Lower leg skin (tissue), 4 donors: ENCODE data around the gene CPVL. TPM values are rescaled to one million over a fixed set of nuclear protein-coding genes. Genes with fewer than 3 reads are reported as not detected.

Source experiments
- DNase-seq, 2 donors: peaks; one replicate each; pipeline ENCODE4 v3.0.0-alpha.2; 2019; ENCODE audit warnings: low spot score in 2 of 2
- H3K4me3 ChIP-seq: fragments of 200-600 bp; sonication (generic); 2 replicates; pipeline ENCODE4 v1.5.1; 2017; ENCODE audit warnings: mild to moderate bottlenecking, low read depth; ENCODE audit not compliant: poor library complexity, severe bottlenecking
- POLR2A ChIP-seq, 2 donors: fragments of 450-650 bp; IDR thresholded peaks; one replicate each; pipeline ENCODE4 v1.6.1; 2016 to 2017; ENCODE audit warnings: antibody characterized with exemption in 2 of 2, mild to moderate bottlenecking in 1 of 2, moderate library complexity in 1 of 2
- WGBS, 2 donors: methylation state at CpG; one replicate each; pipeline ENCODE4 v1.1.5; 2018; 5-methylcytosine and 5-hydroxymethylcytosine counted together
- intact Hi-C: fragments of 100-400 bp; cut with DNase I; formaldehyde crosslinking; loops from one replicate; pipeline ENCODE4 v1.15.0; 2023; ENCODE audit warnings: low total_unique reads
- total RNA-seq, 4 donors: library from RNA; depleted of rRNA; stranded (reverse); fragments of >200 nt; gene quantifications; one replicate each; pipeline ENCODE4 v1.1.0, GENCODE V29; 2016
- TF ChIP-seq, protein P1 (sequence below), 3 donors: fragments of 450-650 bp; IDR thresholded peaks; one replicate each; pipeline ENCODE4 v1.5.1; 2016; ENCODE audit warnings: antibody characterized with exemption in 3 of 3, mild to moderate bottlenecking in 3 of 3, moderate library complexity in 2 of 3

CPVL gene
- total RNA-seq, 4 donors from 2014 or later = 8.8 to 17.5 (median 12.6) TPM

GRCh38 chr7:29077176-29077575, 69.2 kb downstream of the CPVL start:
- TF ChIP-seq, protein P1, sequence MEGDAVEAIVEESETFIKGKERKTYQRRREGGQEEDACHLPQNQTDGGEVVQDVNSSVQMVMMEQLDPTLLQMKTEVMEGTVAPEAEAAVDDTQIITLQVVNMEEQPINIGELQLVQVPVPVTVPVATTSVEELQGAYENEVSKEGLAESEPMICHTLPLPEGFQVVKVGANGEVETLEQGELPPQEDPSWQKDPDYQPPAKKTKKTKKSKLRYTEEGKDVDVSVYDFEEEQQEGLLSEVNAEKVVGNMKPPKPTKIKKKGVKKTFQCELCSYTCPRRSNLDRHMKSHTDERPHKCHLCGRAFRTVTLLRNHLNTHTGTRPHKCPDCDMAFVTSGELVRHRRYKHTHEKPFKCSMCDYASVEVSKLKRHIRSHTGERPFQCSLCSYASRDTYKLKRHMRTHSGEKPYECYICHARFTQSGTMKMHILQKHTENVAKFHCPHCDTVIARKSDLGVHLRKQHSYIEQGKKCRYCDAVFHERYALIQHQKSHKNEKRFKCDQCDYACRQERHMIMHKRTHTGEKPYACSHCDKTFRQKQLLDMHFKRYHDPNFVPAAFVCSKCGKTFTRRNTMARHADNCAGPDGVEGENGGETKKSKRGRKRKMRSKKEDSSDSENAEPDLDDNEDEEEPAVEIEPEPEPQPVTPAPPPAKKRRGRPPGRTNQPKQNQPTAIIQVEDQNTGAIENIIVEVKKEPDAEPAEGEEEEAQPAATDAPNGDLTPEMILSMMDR (IDR thresholded peaks at IDR 0.05) = no peak
- no peak for TF ChIP-seq POLR2A (IDR thresholded peaks at IDR 0.05)
- intact Hi-C loops = no loop called here
- H3K4me3 ChIP-seq = no peak overlapping the region
- no peak for DNase-seq

DNA sequence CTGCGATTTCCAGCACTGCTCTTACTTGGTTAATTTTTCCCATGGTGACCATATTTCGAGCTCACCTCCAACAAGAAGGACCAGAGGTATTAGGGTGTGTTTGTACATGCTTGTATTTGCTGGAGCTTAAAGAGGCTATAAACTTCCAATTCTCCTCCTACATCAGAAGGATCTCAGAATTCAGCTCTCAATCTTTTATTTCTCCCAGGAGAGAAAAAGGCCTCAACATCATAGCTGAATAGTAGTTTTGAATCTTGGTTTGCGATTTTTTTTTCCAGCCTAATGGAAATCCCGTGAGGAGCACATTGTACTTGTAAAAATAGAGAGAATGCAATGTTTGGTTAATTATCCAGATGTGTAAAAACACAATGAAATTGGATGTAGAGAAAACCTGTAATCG, 69.7 kb downstream of the CPVL start:
- no peak overlapping the region for H3K4me3 ChIP-seq
- intact Hi-C loops = no loop called here
- 64 to 75% methylated on average over 5 of the region's 5 CpGs for WGBS, 2 donors
- no peak for DNase-seq
- TF ChIP-seq POLR2A (IDR thresholded peaks at IDR 0.05) = no peak
- TF ChIP-seq, protein P1 (IDR thresholded peaks at IDR 0.05) = no peak

DNA sequence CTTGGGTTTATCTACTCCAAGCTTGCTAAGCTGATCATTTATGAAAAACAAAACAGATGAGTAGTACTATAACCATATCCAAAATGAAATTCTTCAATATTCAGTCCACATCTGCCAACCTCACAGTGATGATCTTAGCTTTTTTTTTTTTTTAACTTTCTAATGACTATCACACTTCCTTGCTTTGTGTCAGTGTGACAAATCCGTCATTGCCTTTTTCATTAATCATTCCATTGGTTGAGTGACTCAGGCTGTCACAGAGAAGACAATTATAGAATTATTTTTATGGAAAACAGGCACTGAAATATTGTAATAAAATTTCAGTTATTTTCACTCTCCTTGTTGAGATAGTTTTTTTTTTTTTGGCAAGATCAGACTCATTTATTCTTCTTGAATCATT, 70.7 kb downstream of the CPVL start:
- TF ChIP-seq, protein P1 (IDR thresholded peaks at IDR 0.05) = no peak
- TF ChIP-seq POLR2A (IDR thresholded peaks at IDR 0.05) = no peak
- WGBS, 2 donors = 45 to 60% methylated on average over 1 of the region's 1 CpG
- H3K4me3 ChIP-seq = no peak overlapping the region
- DNase-seq = no peak
- intact Hi-C loops = no loop called here

DNA sequence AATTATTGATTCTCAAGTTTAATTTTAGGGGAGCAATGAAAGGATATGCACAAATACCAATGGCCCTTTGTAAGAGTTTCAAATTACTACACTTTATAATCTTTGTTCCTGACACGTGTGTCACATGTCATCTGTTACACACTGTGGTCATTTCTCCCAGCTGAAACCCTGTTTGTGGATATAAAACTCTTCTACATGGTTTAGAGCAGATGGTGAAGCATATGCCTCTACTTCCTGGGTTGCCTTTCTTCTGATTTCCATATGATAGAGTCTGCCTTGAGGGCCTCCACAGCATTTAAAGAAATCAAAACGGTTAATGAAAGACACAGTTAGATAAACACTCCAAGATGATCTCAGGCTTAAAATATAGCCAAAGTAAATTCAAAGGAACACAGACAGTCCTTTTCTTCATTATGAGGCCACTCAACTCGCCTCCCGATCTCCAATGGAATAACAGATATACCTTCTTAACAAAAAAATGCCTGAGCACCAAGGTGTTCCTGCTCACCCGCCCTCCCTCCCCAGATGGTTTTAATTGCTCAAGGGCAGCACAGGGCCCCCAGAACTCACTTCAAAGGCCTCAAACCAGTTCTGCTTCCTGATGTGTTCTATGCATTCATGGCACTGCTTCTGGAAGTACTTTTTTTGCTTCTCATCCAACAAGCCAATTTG, 75.0 kb downstream of the CPVL start:
- TF ChIP-seq, protein P1 (IDR thresholded peaks at IDR 0.05) = no peak
- TF ChIP-seq POLR2A (IDR thresholded peaks at IDR 0.05) = no peak
- intact Hi-C loops = no loop called here
- 61 to 72% methylated on average over 5 of the region's 5 CpGs for WGBS, 2 donors
- H3K4me3 ChIP-seq = no peak overlapping the region
- DNase-seq = no peak

DNA sequence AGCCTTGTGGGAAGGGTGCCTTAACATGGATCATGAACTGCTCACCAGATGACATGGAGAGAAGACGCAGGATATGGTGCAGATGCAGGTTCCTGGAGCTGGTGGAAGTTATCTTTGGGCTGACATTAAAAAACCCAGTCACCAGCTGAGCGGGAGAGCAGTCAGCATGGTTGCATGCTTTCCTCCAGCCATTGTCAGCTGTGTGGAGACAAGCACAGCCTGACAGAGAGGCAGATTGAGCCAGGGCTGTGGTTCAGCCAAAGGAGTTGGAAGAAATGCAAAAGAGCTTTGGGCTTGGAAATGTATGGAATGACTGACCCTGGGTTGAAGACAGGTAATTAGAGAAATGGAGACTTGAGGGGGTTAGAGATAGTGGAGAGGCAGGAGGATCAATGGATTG, 79.7 kb downstream of the CPVL start:
- no peak for DNase-seq
- intact Hi-C loops = no loop called here
- TF ChIP-seq, protein P1 (IDR thresholded peaks at IDR 0.05) = no peak
- TF ChIP-seq POLR2A (IDR thresholded peaks at IDR 0.05) = no peak
- H3K4me3 ChIP-seq = no peak overlapping the region
- 93 to 94% methylated on average over 2 of the region's 2 CpGs for WGBS, 2 donors
